Esophagus muscularis mucosa (tissue), 4 donors: ENCODE data around the gene PRDX4. TPM values are rescaled to one million over a fixed set of nuclear protein-coding genes. Genes with fewer than 3 reads are reported as not detected.

Source experiments
- DNase-seq: peaks from one replicate; pipeline ENCODE4 v3.0.0-alpha.2; 2017; ENCODE audit errors: extremely low spot score
- H3K27ac ChIP-seq, 4 donors: fragments of 200-600 bp; sonication (generic); replicated peaks in 1 of 4; 1 replicate in 3 of 4; 2 replicates in 1 of 4; pipeline ENCODE4 v1.5.1; 2016 to 2019; ENCODE audit warnings: mild to moderate bottlenecking in 1 of 4
- H3K27me3 ChIP-seq, 4 donors: fragments of 200-600 bp; sonication (generic); one replicate each; pipeline versions ENCODE4 v1.5.1 to v1.6.0; 2016 to 2019
- H3K36me3 ChIP-seq, 4 donors: fragments of 200-600 bp; sonication (generic); one replicate each; pipeline ENCODE4 v1.5.1; 2016 to 2019
- H3K4me1 ChIP-seq, 4 donors: fragments of 200-600 bp; sonication (generic); one replicate each; pipeline ENCODE4 v1.5.1; 2016 to 2019
- H3K4me3 ChIP-seq, 4 donors: fragments of 200-600 bp; sonication (generic); 1 replicate in 2 of 4; 2 replicates in 2 of 4; pipeline ENCODE4 v1.5.1; 2016 to 2019; ENCODE audit warnings: mild to moderate bottlenecking in 4 of 4, moderate library complexity in 1 of 4
- H3K9me3 ChIP-seq, 4 donors: fragments of 200-600 bp; sonication (generic); 1 replicate in 3 of 4; 2 replicates in 1 of 4; pipeline ENCODE4 v1.5.1; 2016 to 2019
- EP300 ChIP-seq: sonication (generic); formaldehyde crosslinking; IDR thresholded peaks from one replicate; pipeline ENCODE4 v1.6.1; 2017; ENCODE audit warnings: antibody characterized with exemption
- POLR2A ChIP-seq: fragments of 450-650 bp; IDR thresholded peaks from one replicate; pipeline ENCODE4 v1.6.1; 2017; ENCODE audit warnings: antibody characterized with exemption, moderate library complexity, mild to moderate bottlenecking, low read depth
- POLR2AphosphoS5 ChIP-seq, 2 donors: sonication (generic); formaldehyde crosslinking; IDR thresholded peaks; one replicate each; pipeline ENCODE4 v1.6.1; 2017; ENCODE audit warnings: antibody characterized with exemption in 2 of 2
- WGBS: methylation state at CpG from one replicate; pipeline ENCODE4 v1.1.5; 2018; 5-methylcytosine and 5-hydroxymethylcytosine counted together
- intact Hi-C: fragments of 100-400 bp; cut with DNase I; formaldehyde crosslinking; loops from one replicate; pipeline ENCODE4 v1.15.1; 2023
- total RNA-seq, 4 donors: library from RNA; depleted of rRNA; stranded (reverse); fragments of >200 nt; gene quantifications; one replicate each; pipeline versions ENCODE4 v1.1.0 to v1.2.1, GENCODE V29; 2016
- TF ChIP-seq, protein P1 (sequence below), 3 experiments: fragments of 200-600 bp in 2 of 3; fragments of 450-650 bp in 1 of 3; sonication (generic) in 2 of 3; IDR thresholded peaks; one replicate each; pipeline ENCODE4 v1.5.1; 2017 to 2019; ENCODE audit warnings: antibody characterized with exemption in 3 of 3, mild to moderate bottlenecking in 2 of 3, moderate library complexity in 1 of 3

The PRDX4 gene
- total RNA-seq, 4 donors from 2014 or later: 64.6 to 120 (median 90.3) TPM

DNA sequence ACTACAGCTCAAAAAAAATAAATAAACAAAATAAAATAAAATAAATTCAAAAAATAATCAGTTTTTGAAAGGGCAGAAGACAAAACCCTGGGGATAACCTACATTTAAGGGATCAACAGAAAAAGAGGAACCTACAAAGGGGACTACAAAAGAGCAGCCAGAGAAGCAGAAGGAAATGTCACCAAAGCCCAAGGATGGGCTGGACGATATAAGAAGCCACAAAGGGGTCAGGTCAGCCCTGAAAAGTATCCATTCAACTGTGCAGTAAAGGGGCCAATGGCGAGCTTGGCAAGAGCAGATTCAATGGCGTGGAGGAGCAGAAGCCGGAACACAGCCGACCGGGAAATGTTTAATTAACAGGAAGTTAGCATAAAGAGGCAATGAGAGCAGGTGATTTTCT is 58.9 kb downstream of the PRDX4 start:
- TF ChIP-seq, protein P1, sequence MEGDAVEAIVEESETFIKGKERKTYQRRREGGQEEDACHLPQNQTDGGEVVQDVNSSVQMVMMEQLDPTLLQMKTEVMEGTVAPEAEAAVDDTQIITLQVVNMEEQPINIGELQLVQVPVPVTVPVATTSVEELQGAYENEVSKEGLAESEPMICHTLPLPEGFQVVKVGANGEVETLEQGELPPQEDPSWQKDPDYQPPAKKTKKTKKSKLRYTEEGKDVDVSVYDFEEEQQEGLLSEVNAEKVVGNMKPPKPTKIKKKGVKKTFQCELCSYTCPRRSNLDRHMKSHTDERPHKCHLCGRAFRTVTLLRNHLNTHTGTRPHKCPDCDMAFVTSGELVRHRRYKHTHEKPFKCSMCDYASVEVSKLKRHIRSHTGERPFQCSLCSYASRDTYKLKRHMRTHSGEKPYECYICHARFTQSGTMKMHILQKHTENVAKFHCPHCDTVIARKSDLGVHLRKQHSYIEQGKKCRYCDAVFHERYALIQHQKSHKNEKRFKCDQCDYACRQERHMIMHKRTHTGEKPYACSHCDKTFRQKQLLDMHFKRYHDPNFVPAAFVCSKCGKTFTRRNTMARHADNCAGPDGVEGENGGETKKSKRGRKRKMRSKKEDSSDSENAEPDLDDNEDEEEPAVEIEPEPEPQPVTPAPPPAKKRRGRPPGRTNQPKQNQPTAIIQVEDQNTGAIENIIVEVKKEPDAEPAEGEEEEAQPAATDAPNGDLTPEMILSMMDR (IDR thresholded peaks at IDR 0.05): no peak
- TF ChIP-seq POLR2A: no peak
- no peak for TF ChIP-seq EP300
- TF ChIP-seq POLR2AphosphoS5 (IDR thresholded peaks at IDR 0.05): no peak
- Histone ChIP-seq H3K4me1 (no peaks in the 10 kb centered on the region), H3K9me3 (no peaks in the 10 kb centered on the region), H3K27ac (no peak overlapping the region), H3K4me3 (no peak overlapping the region), H3K27me3 (no peaks in the 10 kb centered on the region), H3K36me3 (peaks cover 4 to 86% (median 42%) of the 10 kb centered on the region in 4 donors)
- DNase-seq: no peak
- intact Hi-C loops: no loop called here
- WGBS: 72% methylated on average over 6 of the region's 6 CpGs

DNA sequence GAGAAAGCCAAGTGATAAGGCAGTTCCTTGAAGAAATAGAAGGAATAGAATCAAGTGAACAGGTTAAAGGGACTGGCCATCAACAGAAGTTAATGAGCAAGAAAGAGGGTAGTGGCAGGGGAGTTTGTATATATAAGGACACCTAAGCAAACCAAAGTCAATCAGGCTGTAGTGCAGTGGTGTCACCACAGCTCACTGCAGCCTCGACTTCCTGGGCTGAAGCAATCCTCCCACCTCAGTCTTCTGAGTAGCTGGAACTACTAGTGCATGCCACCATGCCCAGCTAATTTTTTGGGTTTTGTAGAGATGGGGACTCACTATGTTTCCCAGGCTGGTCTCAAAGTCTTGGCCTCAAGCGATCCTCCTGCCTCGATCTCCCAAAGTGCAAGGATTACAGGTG is 59.9 kb downstream of the PRDX4 start:
- Histone ChIP-seq H3K4me3 (no peak overlapping the region), H3K9me3 (no peaks in the 10 kb centered on the region), H3K27ac (no peak overlapping the region), H3K27me3 (no peaks in the 10 kb centered on the region), H3K36me3 (peaks cover 4 to 79% (median 37%) of the 10 kb centered on the region in 4 donors), H3K4me1 (no peaks in the 10 kb centered on the region)
- TF ChIP-seq POLR2A: no peak
- TF ChIP-seq, protein P1 (IDR thresholded peaks at IDR 0.05): no peak
- no peak for TF ChIP-seq EP300
- TF ChIP-seq POLR2AphosphoS5 (IDR thresholded peaks at IDR 0.05): no peak
- DNase-seq: no peak
- WGBS: 90% methylated on average over 3 of the region's 3 CpGs
- intact Hi-C loops: no loop called here

DNA sequence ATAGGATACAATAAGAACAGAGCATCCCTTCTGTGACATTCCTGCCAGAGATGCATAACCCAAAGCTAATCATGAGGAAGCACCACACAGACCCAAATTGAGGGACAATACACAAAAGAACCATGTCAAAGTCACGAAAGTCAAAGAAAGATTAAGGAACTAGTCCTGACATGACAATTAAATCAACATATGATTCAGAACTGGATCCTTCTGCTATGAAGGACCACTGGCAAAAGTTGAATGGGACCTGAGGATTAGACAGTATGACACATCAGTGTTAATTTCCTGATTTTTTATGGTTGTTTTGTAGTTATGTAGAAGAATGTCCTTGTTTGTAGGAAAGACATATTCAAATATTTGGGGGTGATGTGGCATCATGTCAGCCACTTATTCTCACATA is 61.9 kb downstream of the PRDX4 start:
- TF ChIP-seq POLR2AphosphoS5 (IDR thresholded peaks at IDR 0.05) (no peak), POLR2A (no peak), EP300 (no peak)
- TF ChIP-seq, protein P1 (IDR thresholded peaks at IDR 0.05): no peak
- Histone ChIP-seq H3K4me1 (no peaks in the 10 kb centered on the region), H3K9me3 (no peaks in the 10 kb centered on the region), H3K36me3 (peaks cover 4 to 70% (median 29%) of the 10 kb centered on the region in 4 donors), H3K27me3 (no peaks in the 10 kb centered on the region), H3K4me3 (no peak overlapping the region), H3K27ac (no peak overlapping the region)
- intact Hi-C loops: no loop called here
- 65% methylated on average over 1 of the region's 1 CpG for WGBS
- no peak for DNase-seq

DNA sequence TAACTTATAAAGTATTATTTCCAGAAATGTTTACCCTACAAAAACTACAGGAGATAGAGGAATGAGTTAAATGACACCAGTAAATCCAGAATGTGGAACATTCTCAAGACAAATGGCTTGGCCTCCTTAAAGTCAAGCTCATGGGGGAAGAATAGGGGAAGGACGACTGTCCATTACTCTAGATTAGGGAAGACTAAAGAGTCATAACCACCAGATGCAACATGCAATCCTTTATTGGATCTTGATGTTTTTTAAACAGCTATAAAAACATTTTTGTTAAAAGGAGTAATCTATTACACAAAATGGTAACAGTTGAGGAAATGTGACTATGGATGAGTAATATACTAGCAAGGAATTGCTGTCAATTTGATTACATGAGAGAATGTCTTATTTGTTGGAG is 64.7 kb downstream of the PRDX4 start:
- 72% methylated on average over 1 of the region's 1 CpG for WGBS
- Histone ChIP-seq H3K27ac (no peak overlapping the region), H3K4me3 (no peak overlapping the region), H3K36me3 (peaks cover 4 to 47% (median 25%) of the 10 kb centered on the region in 4 donors), H3K9me3 (no peaks in the 10 kb centered on the region), H3K27me3 (no peaks in the 10 kb centered on the region), H3K4me1 (peaks cover 0 to 5% (median 0%) of the 10 kb centered on the region in 4 donors)
- intact Hi-C loops: no loop called here
- TF ChIP-seq, protein P1 (IDR thresholded peaks at IDR 0.05): no peak
- no peak for TF ChIP-seq POLR2A
- no peak for TF ChIP-seq POLR2AphosphoS5 (IDR thresholded peaks at IDR 0.05)
- TF ChIP-seq EP300: no peak
- no peak for DNase-seq

DNA sequence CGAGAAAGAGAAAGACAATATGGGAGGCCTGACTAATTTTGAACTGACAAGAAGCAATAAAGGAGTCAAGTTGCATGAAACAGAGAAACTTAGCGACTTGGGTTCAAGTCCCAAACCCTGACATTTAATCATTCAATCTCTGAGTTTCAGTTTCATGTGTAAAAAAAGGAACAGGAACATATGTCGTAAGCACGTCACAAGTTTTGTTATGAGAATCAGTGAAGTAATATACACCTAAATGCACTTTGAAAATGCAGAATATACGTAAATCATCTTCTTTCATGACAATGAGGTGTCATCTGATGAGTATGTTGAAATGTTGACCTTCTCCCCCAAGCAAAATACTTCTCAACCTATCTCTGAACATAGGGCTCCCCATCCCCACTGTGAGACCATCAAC is 65.4 kb downstream of the PRDX4 start:
- Histone ChIP-seq H3K36me3 (peaks cover 4 to 40% (median 21%) of the 10 kb centered on the region in 4 donors), H3K9me3 (no peaks in the 10 kb centered on the region), H3K27ac (no peak overlapping the region), H3K4me3 (no peak overlapping the region), H3K27me3 (no peaks in the 10 kb centered on the region), H3K4me1 (peaks cover 0 to 5% (median 0%) of the 10 kb centered on the region in 4 donors)
- intact Hi-C loops: no loop called here
- no peak for TF ChIP-seq POLR2A
- TF ChIP-seq, protein P1 (IDR thresholded peaks at IDR 0.05): no peak
- no peak for TF ChIP-seq POLR2AphosphoS5 (IDR thresholded peaks at IDR 0.05)
- TF ChIP-seq EP300: no peak
- DNase-seq: no peak
- 46% methylated on average over 5 of the region's 5 CpGs for WGBS
